Endothelial cell of umbilical vein (primary cell): ENCODE measurements around the gene COL20A1. TPM values are rescaled to one million over a fixed set of nuclear protein-coding genes. Genes with fewer than 3 reads are reported as not detected.

ENCODE experiments used
- BruUV-seq: library from RNA; stranded (reverse); fragments of 400-500 nt; replicated peaks from 2 replicates; lab custom pipeline; 2021; lab: Mats Ljungman, UMichigan
- CTCF ChIA-PET: fragments of 300-600, 350-600 bp; sonication (Branson Sonifier 250); formaldehyde crosslinking; loops from one replicate; lab custom pipeline; 2021; ENCODE audit warnings: antibody characterized with exemption, inconsistent platforms; lab: Charles Lee
- POLR2A ChIA-PET: fragments of 300-600, 350-600 bp; sonication (Branson Sonifier 250); formaldehyde crosslinking; loops from one replicate; lab custom pipeline; 2021; ENCODE audit warnings: antibody characterized with exemption, inconsistent platforms; lab: Charles Lee
- DNase-seq: peaks from one replicate; pipeline ENCODE4 v3.0.0-alpha.2; 2011; ENCODE audit warnings: low read depth, low spot score
- FAIRE-seq: peaks from 2 replicates; lab custom pipeline; 2011; peaks lifted over from hg19 to GRCh38; lab: Jason Lieb, UNC
- H2AFZ ChIP-seq: 2 replicates; pipeline ENCODE4 v1.6.0; 2012; ENCODE audit warnings: low read depth, low read length, control low read depth, inconsistent platforms
- H3K27ac ChIP-seq: 2 replicates; pipeline ENCODE4 v1.5.1; 2011; ENCODE audit warnings: low read depth, mild to moderate bottlenecking, control low read depth, low read length, moderate library complexity; ENCODE audit not compliant: insufficient read depth
- H3K27me3 ChIP-seq, 2 experiments: 2 replicates each; pipeline versions ENCODE4 v1.6.0 to v1.6.1; 2011; ENCODE audit warnings: low read length in 2 of 2, mixed read lengths in 1 of 2; ENCODE audit not compliant: control insufficient read depth in 2 of 2, insufficient read depth in 2 of 2
- H3K36me3 ChIP-seq, 2 experiments: 2 replicates in 1 of 2; 3 replicates in 1 of 2; pipeline ENCODE4 v1.5.1; 2011; ENCODE audit warnings: low read length in 2 of 2, mild to moderate bottlenecking in 1 of 2, moderate library complexity in 1 of 2; ENCODE audit not compliant: control insufficient read depth in 2 of 2, insufficient read depth in 2 of 2; ENCODE audit errors: extremely low read depth in 1 of 2
- H3K4me1 ChIP-seq: 3 replicates; pipeline ENCODE4 v1.5.1; 2011; ENCODE audit warnings: mild to moderate bottlenecking, low read length; ENCODE audit not compliant: control insufficient read depth, insufficient read depth; ENCODE audit errors: extremely low read depth
- H3K4me2 ChIP-seq: 2 replicates; pipeline ENCODE4 v1.6.1; 2011; ENCODE audit warnings: low read length, control low read depth, mixed read lengths; ENCODE audit not compliant: insufficient read depth
- H3K4me3 ChIP-seq, 3 experiments: fragments of 200-600 bp in 1 of 3; sonication (generic), shearing (Covaris generic) in 1 of 3; replicated peaks in 1 of 3; 2 replicates each; pipeline ENCODE4 v1.5.1; 2011 to 2016; ENCODE audit warnings: control low read depth in 3 of 3, low read length in 3 of 3, mild to moderate bottlenecking in 2 of 3, inconsistent platforms in 1 of 3, low read depth in 1 of 3, moderate library complexity in 1 of 3; ENCODE audit not compliant: insufficient read depth in 1 of 3
- H3K79me2 ChIP-seq: 2 replicates; pipeline ENCODE4 v1.6.0; 2012; ENCODE audit warnings: low read length, inconsistent platforms; ENCODE audit not compliant: control insufficient read depth, insufficient read depth
- H3K9ac ChIP-seq: replicated peaks from 2 replicates; pipeline ENCODE3; 2011; ENCODE audit warnings: low read length, control low read depth; ENCODE audit not compliant: insufficient read depth; ENCODE audit errors: extremely low read depth
- H3K9me1 ChIP-seq: replicated peaks from 3 replicates; pipeline ENCODE4 v1.6.0; 2011; ENCODE audit warnings: mild to moderate bottlenecking, low read length; ENCODE audit not compliant: control insufficient read depth, insufficient read depth; ENCODE audit errors: extremely low read depth
- H3K9me3 ChIP-seq: replicated peaks from 2 replicates; pipeline ENCODE4 v1.5.1; 2012; ENCODE audit warnings: low read length, inconsistent platforms; ENCODE audit not compliant: control insufficient read depth, insufficient read depth
- H4K20me1 ChIP-seq: replicated peaks from 2 replicates; pipeline ENCODE3; 2011; ENCODE audit warnings: mild to moderate bottlenecking, low read length; ENCODE audit not compliant: control insufficient read depth, insufficient read depth; ENCODE audit errors: extremely low read depth
- EZH2 ChIP-seq: IDR thresholded peaks from 2 replicates; pipeline ENCODE4 v1.6.1; 2012; ENCODE audit warnings: borderline replicate concordance, low read depth, mild to moderate bottlenecking, moderate library complexity, low read length, inconsistent platforms; ENCODE audit not compliant: severe bottlenecking
- FOS ChIP-seq: IDR thresholded peaks from 2 replicates; pipeline ENCODE4 v1.6.1; 2011; ENCODE audit warnings: mild to moderate bottlenecking, low read length, moderate library complexity, borderline replicate concordance; ENCODE audit not compliant: insufficient read depth
- GATA2 ChIP-seq: IDR thresholded peaks from 2 replicates; pipeline ENCODE4 v1.7.0; 2011; ENCODE audit warnings: low read depth, mild to moderate bottlenecking, moderate library complexity, mixed read lengths, low read length; ENCODE audit not compliant: insufficient read length, insufficient read depth
- JUN ChIP-seq: IDR thresholded peaks from 2 replicates; pipeline ENCODE4 v1.6.1; 2011; ENCODE audit warnings: borderline replicate concordance, low read depth; ENCODE audit not compliant: insufficient read length, insufficient read depth
- MAX ChIP-seq: IDR thresholded peaks from 2 replicates; pipeline ENCODE4 v1.6.1; 2011; ENCODE audit not compliant: insufficient read depth, insufficient read length
- MYC ChIP-seq: IDR thresholded peaks from one replicate; pipeline ENCODE4 v1.6.1; 2011; ENCODE audit warnings: mild to moderate bottlenecking, low read depth, low read length
- POLR2A ChIP-seq: IDR thresholded peaks from 2 replicates; pipeline ENCODE4 v1.6.1; 2012; ENCODE audit warnings: low read depth, mild to moderate bottlenecking, control low read depth, low read length
- POLR2AphosphoS5 ChIP-seq: IDR thresholded peaks from 2 replicates; pipeline ENCODE4 v1.6.1; 2012; ENCODE audit warnings: low read depth, mild to moderate bottlenecking, control low read depth, low read length, moderate library complexity; ENCODE audit not compliant: insufficient read depth
- dilution Hi-C: fragments of 300-500 bp; cut with MboI; formaldehyde crosslinking; loops from one replicate; pipeline ENCODE4 v1.15.0; 2019; ENCODE audit warnings: low sequenced_read_pairs; ENCODE audit not compliant: extremely low pct_ligation_motif_present
- intact Hi-C: fragments of 100-400 bp; cut with micrococcal nuclease; formaldehyde crosslinking; loops from one replicate; pipeline ENCODE4 v1.10.0; 2022
- polyA plus RNA-seq, 4 experiments: library from polyadenylated mRNA; depleted of rRNA in 3 of 4; stranded (reverse) in 3 of 4; unstranded in 1 of 4; fragments of >200 nt; gene quantifications; 2 replicates each; pipeline versions ENCODE4 v1.2.1 to v1.2.3, GENCODE V29; 2011 to 2012; ENCODE audit warnings: missing spikeins in 1 of 4
- total RNA-seq: library from RNA; stranded (reverse); gene quantifications from 2 replicates; pipeline ENCODE4 v1.2.3, GENCODE V29; 2021
- TF ChIP-seq, protein P1 (sequence below), 2 donors: IDR thresholded peaks; 1 replicate in 1 of 2; 2 replicates in 1 of 2; pipeline ENCODE4 v1.5.1; 2011; ENCODE audit warnings: low read length in 2 of 2, mild to moderate bottlenecking in 2 of 2, moderate library complexity in 2 of 2, control low read depth in 1 of 2, inconsistent platforms in 1 of 2, low read depth in 1 of 2; ENCODE audit not compliant: insufficient read depth in 1 of 2; ENCODE audit errors: extremely low read depth in 1 of 2

COL20A1 gene
- total and polyA plus RNA-seq, 2 donors (not counting 3 experiments of a cell fraction or from before 2014, with no cell fraction given): not detected

GRCh38 chr20:63244468-63244867 is 48.5 kb upstream of the COL20A1 start:
- Histone ChIP-seq H3K27me3 (no peaks in the 10 kb centered on the region), H3K4me3 (no peak overlapping the region), H3K27ac (no peak overlapping the region), H3K36me3 (no peaks in the 10 kb centered on the region), H3K4me2 (no peak overlapping the region), H3K9me1 (no peaks in the 10 kb centered on the region), H3K4me1 (no peaks in the 10 kb centered on the region), H4K20me1 (no peaks in the 10 kb centered on the region), H3K9ac (no peak overlapping the region), H3K79me2 (no peaks in the 10 kb centered on the region), H3K9me3 (no peaks in the 10 kb centered on the region), H2AFZ (no peak overlapping the region)
- intact Hi-C loops (no loop called here), dilution Hi-C loops (no loop called here)
- no peak for FAIRE-seq
- no TSS peak for BruUV-seq
- TF ChIP-seq EZH2: no peak
- no peak for TF ChIP-seq MYC
- TF ChIP-seq JUN: no peak
- TF ChIP-seq POLR2A: no peak
- no peak for TF ChIP-seq MAX
- TF ChIP-seq, protein P1, sequence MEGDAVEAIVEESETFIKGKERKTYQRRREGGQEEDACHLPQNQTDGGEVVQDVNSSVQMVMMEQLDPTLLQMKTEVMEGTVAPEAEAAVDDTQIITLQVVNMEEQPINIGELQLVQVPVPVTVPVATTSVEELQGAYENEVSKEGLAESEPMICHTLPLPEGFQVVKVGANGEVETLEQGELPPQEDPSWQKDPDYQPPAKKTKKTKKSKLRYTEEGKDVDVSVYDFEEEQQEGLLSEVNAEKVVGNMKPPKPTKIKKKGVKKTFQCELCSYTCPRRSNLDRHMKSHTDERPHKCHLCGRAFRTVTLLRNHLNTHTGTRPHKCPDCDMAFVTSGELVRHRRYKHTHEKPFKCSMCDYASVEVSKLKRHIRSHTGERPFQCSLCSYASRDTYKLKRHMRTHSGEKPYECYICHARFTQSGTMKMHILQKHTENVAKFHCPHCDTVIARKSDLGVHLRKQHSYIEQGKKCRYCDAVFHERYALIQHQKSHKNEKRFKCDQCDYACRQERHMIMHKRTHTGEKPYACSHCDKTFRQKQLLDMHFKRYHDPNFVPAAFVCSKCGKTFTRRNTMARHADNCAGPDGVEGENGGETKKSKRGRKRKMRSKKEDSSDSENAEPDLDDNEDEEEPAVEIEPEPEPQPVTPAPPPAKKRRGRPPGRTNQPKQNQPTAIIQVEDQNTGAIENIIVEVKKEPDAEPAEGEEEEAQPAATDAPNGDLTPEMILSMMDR (IDR thresholded peaks at IDR 0.05; ENCODE audit: extremely low read depth in 1 of 2, insufficient read depth in 1 of 2, low read depth in 1 of 2, low read length in 2 of 2): no peak
- no peak for TF ChIP-seq FOS
- TF ChIP-seq POLR2AphosphoS5: no peak
- TF ChIP-seq GATA2: no peak
- POLR2A ChIA-PET: no interaction called here
- no peak for DNase-seq
- CTCF ChIA-PET: interaction anchor here (1.2 kb wide), 1 partner anchor 20 kb away, joined by 5 read pairs; no protein-coding TSS in a partner anchor
